GM13977 (cell line): ENCODE data around the gene DHX15.

Experiments
- DNase-seq: peaks from one replicate; pipeline ENCODE4 v3.0.0; 2012; ENCODE audit warnings: low spot score
- in situ Hi-C: fragments of 300-500 bp; cut with MboI; formaldehyde crosslinking; loops from one replicate; pipeline ENCODE4 v1.12.0; 2022; ENCODE audit warnings: low sequenced_read_pairs, low pct_unique_long_range_greater_than_20kb, mixed read lengths, inconsistent platforms; ENCODE audit not compliant: unreplicated experiment
- TF ChIP-seq, protein P1 (sequence below): IDR thresholded peaks from 2 replicates; pipeline ENCODE4 v1.5.1; 2012; ENCODE audit warnings: mild to moderate bottlenecking, control low read depth; ENCODE audit not compliant: insufficient read depth; ENCODE audit errors: extremely low read depth, missing control alignments

DHX15 gene

DNA sequence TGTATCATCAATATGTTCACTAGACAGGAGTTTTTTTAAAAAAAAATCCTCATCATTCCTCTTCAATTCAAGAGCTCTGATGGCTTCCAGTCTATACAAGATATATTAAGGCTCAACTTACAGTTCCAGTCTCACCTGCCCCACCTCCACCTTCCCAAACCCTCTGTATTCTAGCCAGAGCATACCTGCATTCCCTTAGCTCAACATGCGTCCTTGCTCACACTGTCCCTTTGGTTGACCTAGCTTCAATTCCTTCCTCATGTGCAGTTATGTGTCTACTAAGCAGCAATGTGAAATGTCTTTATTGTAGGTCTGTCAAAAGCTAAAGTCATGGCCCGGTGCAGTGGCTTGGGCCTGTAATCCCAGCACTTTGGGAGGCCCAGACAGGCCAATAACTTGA lies 10.8 kb downstream of the DHX15 start:
- in situ Hi-C loops = no loop called here
- DNase-seq = no peak
- TF ChIP-seq, protein P1, sequence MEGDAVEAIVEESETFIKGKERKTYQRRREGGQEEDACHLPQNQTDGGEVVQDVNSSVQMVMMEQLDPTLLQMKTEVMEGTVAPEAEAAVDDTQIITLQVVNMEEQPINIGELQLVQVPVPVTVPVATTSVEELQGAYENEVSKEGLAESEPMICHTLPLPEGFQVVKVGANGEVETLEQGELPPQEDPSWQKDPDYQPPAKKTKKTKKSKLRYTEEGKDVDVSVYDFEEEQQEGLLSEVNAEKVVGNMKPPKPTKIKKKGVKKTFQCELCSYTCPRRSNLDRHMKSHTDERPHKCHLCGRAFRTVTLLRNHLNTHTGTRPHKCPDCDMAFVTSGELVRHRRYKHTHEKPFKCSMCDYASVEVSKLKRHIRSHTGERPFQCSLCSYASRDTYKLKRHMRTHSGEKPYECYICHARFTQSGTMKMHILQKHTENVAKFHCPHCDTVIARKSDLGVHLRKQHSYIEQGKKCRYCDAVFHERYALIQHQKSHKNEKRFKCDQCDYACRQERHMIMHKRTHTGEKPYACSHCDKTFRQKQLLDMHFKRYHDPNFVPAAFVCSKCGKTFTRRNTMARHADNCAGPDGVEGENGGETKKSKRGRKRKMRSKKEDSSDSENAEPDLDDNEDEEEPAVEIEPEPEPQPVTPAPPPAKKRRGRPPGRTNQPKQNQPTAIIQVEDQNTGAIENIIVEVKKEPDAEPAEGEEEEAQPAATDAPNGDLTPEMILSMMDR = no peak

DNA sequence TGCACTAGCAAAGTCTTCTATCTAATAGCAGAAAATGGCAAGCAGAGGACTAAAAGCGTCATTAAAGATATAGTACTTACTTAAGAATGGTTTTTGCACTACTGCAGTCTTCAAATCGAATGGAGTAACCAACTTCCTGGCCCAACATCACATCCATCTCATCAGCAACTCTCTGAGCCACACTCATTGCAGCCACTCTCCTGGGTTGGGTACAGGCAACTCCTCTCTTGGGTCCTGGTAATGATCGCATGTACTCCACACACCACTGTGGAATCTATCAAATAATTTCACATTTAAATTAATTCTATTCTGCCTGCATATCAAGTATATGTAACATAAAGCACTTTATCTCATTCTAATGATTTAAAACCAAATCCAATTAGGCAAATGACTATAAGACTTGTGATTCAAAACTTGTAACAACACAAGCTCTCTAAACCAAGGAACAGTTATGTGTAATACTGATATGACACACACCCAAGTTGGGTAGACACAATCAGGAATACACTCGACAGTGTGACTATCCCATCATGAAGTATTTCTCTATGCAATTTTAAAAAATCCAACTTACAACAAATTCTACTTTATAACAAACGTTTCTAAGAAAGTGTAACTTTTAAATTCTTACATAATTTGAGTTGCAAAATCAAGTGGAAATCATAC lies 13.6 kb downstream of the DHX15 start:
- no peak for DNase-seq
- in situ Hi-C loops = no loop called here
- TF ChIP-seq, protein P1 = no peak

DNA sequence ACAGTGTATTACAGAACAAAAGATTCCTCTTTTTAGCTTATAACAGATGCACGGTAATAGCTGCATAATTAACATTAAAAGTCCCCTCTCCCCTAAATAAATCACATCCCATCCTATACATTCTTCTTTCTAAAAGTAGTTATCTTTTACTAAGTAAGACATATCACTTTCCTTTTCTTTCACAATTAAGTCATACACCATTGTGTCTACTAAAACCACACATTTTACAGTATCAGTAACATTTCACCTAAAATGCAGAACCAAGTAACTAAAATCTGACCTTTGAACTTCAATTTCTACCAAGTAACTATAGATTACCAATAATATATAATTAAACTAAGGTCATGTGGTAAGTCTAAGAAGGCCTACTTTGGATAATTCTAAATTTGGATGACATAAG lies 14.2 kb downstream of the DHX15 start:
- in situ Hi-C loops = no loop called here
- TF ChIP-seq, protein P1 = no peak
- DNase-seq = no peak

DNA sequence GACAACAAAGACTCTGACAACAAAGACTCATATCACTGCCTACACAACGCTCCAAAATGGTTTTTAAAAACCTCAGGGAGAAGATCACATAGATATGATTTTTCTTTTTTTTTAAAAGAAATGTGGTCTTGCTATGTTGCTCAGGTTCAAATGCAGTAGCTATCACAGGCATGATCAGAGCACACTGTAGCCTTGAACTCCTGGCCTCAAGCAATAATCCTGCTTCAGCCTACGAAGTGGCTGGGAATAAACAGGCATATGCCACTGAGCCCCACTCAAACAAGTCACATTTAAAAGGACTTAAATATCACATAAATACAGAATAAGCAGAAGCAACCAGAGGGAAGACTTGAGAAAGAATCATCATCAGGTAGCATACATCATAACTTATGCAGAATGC lies 14.7 kb downstream of the DHX15 start:
- TF ChIP-seq, protein P1 = no peak
- in situ Hi-C loops = no loop called here
- DNase-seq = no peak

DNA sequence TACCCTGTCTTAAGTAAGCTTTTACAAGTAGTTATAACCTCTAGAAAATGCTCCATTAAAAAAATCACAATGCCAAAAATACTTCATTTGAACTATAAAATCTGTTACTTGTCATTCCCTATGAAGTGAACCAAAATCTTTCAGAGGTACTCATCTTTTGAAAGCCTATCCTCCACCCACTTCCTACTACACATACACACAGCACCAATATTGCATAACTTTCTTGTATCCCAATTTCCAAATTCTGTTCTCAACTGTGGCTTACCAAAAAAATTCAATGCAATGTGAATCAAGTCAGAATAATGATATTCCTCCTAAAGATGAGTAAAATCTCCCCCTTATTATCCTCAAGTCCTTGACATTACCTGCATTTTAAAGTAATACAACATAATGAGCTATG lies 15.9 kb downstream of the DHX15 start:
- DNase-seq = no peak
- TF ChIP-seq, protein P1 = no peak
- in situ Hi-C loops = no loop called here

DNA sequence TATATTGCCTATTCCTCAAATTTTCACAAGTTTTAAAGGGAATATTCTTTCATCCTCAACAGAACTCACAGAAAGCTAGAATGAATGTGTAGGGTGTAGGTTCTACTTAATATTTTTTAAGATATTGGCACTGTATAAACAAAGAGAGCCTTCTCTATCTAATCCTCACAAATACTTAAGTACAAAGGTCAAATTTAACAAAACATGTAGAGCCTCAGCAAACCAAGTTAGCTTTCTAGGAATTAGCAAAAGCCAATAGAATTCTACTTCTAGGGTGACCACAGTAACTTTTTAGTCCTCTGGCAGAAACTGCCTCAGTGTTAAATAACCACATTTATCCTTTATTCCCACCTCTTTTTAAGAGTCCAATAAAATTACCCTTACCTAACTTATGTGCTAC lies 19.3 kb downstream of the DHX15 start:
- in situ Hi-C loops = no loop called here
- DNase-seq = no peak
- TF ChIP-seq, protein P1 = no peak

DNA sequence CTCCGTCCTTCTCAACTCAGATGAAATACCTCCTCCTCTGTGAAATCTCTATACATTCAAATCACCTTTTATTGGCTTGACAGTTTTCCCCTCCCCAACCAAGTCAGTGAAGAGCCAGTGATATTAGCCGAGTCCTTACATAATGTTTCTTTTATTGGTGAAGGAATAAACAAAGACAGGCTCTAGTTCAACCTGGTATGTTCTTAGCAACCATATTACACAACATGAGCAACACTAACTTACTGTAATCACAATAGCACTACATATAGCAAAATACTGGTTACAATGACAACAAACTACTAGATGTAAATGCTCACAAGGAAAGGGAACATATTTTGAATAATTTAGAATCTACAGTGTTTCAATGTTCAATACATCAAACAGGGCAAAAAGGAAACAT lies 19.9 kb downstream of the DHX15 start:
- no peak for DNase-seq
- in situ Hi-C loops = no loop called here
- TF ChIP-seq, protein P1 = no peak
